Measurements from ENCODE around the gene FGD3.
"Not testable (repeated sequence)": the region's sequence is repeated elsewhere in the genome, so short reads cannot be mapped to it uniquely, and the experiment has no call there.

Gene FGD3, protein sequence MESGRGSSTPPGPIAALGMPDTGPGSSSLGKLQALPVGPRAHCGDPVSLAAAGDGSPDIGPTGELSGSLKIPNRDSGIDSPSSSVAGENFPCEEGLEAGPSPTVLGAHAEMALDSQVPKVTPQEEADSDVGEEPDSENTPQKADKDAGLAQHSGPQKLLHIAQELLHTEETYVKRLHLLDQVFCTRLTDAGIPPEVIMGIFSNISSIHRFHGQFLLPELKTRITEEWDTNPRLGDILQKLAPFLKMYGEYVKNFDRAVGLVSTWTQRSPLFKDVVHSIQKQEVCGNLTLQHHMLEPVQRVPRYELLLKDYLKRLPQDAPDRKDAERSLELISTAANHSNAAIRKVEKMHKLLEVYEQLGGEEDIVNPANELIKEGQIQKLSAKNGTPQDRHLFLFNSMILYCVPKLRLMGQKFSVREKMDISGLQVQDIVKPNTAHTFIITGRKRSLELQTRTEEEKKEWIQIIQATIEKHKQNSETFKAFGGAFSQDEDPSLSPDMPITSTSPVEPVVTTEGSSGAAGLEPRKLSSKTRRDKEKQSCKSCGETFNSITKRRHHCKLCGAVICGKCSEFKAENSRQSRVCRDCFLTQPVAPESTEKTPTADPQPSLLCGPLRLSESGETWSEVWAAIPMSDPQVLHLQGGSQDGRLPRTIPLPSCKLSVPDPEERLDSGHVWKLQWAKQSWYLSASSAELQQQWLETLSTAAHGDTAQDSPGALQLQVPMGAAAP

DNA sequence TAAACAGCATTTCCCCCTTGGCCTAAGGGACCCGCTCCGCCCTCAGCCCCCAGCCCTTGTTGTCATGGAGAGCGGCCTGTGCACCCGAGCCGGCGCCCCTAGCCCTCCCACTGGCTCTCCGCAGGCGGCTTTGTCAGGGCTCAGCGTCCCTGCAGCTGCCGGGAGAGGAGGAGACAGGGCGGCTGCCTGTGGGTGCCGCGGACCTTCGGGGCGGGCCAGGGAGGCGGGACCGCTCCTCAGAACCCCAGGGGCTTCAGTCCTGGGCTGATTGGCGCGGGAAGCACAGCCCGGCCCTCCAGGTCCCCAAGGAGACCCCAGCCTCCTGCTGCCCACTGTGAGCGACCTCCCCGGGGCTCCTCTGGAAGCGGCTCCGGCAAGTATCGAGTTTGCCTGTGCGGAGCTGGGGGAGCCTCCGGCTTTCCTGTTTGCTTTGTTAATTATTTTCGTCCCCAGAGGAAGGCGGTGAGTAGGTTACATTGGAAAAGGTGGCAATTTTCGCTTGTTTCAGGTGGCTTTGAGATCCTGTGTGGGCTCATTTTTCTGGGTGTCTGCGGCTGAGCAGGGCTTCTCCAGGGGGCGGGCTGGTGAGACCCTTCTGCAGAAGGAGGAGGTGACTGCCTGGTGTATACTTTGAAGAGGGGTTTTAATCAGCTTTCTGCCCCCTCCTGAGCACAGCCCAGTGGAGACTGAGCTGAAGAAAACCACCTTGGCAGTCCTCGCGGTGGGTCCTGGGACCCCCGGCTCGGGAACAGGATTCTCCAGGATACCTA is at the start of gene FGD3:
Gene FGD3 (plus strand): TSS at position 256 of the 770 bp plus-strand sequence. CDS start 28,734 bp downstream, outside the sequence.
- DNase-seq, result peak; percentile 58 to 70

DNA sequence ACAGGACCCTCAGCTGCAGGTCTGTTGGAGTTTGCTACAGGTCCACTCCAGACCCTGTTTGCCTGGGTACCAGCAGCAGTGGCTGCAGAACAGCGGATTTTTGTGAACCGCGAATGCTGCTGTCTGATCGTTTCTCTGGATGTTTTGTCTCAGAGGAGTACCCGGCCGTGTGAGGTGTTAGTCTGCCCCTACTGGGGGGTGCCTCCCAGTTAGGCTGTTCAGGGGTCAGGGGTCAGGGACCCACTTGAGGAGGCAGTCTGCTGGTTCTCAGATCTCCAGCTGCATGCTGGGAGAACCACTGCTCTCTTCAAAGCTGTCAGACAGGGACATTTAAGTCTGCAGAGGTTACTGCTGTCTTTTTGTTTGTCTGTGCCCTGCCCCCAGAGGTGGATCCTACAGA is 42.2 kb upstream of the FGD3 start:
- DNase-seq, result not testable (repeated sequence)

DNA sequence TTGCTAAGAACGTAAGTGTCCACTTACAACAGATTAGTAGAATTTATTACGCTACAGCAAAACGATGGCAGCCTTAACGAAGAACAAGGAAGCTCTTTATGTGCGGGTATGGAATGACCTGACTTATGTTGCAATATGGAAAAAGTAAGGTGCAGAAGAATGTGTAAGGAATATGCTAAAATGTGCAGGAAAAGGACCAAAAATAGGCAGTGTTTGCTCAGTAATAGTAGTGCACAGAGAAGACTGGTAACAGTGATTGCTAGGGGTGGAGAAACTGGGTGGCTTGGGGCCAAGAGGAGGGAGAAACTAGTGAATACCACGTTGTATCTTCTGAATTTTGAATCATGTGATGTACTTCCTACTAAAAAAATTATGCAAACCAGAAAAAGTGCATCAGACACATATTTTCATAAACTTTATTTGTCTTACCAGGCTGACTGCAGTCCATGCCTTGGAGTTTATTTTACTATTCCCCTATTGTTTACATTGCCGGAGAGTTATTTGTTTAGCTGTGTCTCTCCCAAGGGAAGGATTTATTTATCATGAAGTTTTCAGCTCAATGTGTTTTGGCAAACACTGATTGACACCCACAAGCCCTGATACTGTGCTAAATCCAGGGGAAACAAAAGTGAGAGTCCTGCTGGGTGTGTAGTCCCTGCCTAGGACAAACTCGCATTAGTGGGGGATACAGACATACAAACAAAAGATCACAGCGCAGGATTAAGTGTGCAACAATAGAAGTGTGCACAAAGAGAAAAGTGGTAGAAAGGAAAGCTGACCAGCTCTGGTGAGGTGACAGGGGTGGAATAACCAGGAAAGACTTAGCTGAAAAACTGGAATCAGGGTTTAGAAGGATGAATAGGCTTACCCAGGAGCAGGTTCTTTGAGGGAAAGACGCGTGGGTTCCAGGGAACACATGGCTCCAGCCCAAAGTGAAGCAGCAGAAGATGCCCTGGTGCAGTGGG is 35.5 kb upstream of the FGD3 start:
- no peak for DNase-seq

DNA sequence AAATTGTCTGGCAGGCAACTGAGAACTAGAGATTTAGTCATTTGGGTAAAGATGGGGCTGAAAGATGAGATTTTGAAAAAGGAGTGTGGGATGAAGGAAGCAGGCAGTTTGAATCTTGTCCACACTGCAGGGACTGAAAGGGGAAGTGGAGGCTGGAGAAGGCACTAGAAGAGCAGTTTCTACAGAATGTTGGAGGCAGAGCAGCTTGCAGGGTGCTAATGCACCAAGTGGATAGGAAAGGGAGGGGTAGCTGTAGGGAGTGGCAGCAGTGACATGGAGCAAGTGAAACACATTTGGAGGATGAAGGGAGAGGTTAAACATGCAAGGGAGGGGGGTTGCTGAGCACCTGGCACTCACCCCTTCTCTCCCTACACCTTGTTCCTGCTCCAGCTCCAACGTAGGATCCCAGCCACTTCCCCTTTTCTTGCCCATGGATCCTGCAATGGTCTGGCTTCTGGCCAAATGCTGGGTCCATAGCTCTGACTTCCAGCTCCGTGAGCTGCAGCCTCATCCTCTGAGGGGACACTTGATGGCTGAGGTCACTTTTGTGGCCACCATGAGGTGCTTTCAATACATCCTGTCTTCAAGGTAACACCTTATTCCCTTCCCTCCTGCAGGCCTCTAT is 30.0 kb upstream of the FGD3 start:
- no peak for DNase-seq

DNA sequence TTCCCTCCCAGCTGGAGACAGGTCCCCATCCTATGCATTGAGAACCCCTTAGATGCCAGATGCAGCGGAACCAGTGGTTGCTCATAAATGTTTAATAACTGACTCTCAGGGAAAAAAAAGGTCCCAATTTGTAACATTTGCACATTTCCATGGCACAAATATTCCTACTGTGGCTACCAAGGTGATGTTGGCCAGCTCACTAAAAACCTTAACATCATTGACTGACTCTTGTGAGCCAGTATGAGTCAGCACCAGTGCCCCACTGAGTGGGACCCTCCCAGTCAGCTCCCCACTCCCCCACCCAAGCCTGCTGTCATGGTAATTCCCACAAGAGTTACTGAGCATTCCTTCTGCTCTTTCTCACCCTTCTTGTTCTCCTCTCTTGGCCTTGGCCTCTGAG is 26.9 kb upstream of the FGD3 start:
- no peak for DNase-seq

DNA sequence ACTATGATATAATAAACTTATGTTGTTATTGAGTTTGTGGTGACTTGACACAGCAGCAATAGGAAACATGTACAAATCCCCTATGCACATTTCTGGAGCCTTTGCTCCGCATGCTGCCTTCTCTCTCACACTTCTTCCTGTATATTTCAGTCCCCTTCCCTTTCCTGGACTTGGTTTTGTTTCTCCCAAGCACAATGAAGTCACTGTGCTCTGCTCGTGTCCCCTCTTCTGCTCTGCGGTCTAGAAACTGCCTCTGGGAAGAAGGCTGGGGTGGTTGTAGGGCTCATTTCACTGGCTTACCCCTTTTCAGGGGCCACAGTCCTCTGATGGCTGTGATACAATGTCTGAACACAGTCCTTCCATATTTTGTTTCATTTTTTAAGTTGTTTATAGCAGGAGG is 15.7 kb upstream of the FGD3 start:
- no peak for DNase-seq

DNA sequence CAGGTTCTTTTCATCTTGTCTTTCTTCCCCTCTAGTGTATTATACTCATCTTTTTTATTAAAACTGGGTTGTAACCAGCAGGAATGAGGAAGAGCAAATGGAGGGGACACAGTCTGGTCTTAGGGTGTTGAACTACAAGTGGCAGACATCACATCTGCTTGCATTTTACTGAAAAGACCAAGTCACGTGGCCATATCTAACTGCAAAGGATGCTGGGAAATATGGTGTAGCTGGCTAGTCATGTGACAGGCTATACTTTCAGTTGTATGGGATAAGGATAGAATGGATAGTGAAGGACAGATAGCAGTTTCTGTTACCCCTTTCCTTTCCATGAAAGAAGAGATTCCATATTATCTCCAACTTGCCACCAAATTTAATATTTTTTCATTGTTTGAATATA is 13.0 kb upstream of the FGD3 start:
- no peak for DNase-seq

DNA sequence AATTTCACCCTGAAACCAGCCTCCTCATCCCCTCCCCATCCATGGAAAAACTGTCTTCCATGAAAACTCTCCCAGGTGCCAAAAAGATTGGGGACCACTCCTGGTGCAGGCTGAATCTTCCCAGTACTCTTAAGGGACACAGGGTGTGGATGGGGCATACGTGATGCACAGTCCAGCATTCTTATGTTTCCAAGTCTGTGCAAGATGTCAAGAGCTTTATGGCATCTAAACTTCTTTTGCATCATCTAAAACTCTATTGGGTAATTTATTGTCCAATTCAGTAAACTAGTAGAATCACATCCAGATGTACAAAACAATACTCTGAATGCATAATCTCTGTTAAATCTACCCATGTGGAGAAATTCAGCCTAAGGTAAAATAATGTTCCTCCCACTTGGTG is 9.3 kb upstream of the FGD3 start:
- DNase-seq, result no peak

DNA sequence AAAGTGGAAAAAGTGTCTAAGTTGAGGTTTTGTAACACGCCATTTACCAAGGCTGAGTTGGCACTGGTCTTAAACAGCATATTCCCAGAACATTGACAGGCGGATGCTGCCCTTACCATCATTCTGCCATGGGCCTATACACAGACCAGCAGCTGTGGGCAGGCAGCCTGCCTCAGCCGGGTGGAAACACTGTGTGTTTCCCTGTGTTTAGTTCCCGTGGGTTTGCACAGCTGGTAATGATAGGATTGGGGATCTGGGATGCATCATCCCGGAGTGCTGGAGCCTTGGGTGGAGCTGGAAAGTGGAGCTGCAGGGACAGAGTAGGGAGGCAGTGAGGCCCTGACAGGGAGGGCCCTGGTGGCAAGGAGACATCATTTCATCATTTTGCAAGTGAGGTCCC is 5.5 kb upstream of the FGD3 start:
- no peak for DNase-seq

DNA sequence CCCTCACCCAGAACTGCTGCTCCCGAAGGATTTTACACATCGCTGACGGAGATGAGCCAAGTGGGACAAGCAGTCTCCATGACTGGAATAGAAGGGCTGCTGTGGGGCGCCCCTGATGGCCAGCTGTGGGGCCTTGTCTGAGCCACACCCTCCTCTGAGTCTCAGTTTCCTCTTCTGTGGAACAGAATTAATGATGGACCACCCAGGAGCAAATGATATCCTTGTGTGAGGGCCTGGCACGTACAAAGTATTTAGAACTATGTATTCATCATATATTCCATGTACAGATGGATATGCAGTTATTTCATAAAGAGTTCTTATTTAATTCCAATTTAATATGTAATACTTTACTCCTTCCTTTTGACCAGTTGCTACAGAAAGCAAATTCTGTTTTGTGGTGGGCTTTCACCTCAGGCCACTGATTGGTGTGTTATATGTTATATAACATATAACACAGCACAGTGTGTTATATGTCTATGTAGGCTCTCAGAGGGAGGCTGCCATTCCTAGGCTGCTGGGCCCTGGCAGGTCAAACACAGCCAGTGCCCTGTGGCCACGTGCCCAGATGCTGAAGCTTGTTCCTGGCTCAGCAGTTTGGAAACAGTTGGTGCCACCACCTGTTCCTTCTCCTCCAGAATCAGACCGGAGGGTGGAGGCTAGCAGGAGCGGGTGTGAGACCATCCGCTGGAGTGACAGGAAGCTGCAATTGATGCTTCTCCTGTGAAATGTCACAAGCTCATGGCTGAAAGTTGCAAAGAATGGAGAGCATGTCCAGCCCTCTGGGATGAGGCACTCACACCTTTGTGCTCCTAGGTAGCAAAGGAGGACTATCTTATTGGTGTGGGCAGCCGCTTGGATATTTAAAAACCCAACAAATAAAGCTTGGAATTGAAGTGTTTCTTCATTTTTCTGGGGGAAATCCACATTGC is 4.4 kb upstream of the FGD3 start:
- DNase-seq, result no peak

DNA sequence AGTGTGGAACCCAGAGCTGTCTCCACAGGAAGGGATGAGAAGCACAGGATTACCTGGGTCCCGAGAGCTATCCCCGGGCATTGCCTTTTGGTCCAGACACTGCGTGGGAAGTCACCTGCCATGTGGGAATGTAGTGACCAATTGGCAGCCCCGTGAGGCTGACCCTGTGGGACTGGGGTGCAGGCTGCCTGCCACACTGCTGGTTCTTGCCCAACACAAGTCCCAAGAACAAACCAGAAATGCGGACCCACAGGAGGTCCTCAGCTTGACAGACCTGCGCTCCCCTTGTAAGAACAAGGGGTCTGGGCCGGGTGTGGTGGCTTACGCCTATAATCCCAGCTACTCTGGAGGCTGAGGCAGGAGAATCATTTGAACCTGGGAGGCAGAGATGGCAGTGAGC is 2.4 kb upstream of the FGD3 start:
- DNase-seq, result no peak

DNA sequence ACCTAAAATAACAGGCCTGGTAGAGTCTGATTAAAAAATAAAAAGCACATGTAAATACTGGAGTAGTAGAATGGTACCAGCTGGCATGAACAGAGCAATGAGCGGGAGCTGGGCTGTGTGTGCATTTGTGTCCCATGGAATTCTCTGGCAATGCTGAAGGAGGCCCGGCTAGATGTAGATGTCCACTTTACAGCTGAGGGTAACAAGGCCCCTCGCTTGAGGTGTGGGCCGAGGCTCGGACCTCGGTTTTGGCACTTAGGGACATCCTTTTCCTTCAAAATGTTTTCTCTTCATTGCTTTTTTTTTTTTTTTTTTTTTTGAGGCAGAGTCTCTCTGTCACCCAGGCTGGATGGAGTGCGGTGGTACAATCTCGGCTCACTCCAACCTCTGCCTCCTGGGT is 1.5 kb upstream of the FGD3 start:
- no peak for DNase-seq

DNA sequence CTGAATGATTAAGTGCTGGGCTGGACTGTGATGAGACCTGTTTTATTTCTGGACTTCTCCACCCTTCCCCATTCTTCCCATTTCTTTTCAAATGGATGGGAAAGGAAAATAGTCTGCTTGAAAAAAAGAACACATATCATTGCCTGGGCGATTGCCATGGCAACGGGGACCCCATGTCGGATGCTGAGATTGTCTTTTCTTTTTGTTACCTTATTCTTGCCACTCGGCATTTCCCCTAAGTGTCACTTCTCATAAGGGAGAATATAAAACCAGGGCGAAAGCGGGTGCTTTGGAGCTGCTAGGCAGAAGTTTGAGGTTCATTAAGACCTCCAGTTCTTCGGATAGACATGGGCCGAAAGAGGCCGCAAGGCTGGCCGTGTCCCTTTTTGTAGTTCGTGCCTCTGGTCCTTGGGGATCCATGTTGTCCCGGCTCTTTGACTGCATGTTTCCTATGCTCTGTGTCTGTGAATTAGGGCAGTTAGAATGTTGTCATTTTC is 763 bp downstream of the FGD3 start:
- no peak for DNase-seq

DNA sequence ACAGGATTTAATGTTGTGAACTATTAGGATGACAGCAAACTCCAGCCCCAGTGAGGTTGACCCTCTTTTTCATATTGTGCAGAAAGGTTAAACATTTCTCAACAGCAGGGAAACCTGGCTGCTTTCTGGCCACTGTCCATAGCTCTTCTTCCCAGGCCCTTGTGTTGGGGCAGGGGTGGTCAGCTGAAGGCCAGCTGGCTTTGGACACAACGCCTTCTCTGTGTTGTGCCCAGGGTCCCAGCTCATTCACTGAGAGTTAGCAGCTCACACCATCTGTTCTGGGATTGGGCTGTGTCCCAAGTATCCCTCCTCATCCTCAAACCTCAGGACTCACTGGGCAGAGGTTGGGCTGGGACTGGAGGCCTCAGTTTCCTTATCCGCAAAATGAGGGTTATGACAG is 1.3 kb downstream of the FGD3 start:
- peak in 1 of 2 experiments; percentile 16 for DNase-seq

DNA sequence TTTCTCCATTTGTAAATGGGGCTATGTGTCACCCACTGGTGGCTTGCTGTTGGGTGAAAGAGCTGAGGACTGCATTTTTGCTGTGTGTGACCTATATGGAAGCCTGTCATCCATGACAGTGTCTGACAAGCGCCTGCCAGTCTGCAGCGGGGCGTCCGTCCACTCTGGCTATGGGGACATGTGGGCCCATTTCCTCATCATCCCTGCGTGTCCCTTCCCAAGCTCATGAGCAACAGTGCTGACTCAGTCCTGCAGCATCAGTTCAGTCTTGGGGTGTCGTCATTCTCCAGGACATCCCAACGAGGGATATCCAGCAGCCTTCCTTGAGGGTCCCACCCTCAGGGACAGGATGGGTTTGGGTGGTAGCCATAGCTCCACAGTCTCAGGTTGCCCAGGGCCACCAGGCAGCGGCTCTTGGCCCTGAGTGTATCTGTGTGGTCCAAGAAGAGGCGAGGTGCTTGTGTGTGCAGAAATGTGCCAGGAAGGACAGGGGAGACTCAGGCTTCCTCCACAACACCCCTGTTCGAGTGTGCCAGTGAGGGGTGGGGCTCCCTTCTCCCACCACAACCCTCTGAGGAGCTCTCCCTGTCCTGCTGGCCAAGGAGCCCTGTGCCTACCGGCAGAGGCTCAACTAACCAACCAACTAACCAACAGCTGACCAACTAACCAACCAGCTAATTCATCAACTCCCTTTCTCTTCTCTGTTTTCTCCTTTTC is 2.1 kb downstream of the FGD3 start:
- DNase-seq, result peak in 1 of 2 experiments; percentile 20

DNA sequence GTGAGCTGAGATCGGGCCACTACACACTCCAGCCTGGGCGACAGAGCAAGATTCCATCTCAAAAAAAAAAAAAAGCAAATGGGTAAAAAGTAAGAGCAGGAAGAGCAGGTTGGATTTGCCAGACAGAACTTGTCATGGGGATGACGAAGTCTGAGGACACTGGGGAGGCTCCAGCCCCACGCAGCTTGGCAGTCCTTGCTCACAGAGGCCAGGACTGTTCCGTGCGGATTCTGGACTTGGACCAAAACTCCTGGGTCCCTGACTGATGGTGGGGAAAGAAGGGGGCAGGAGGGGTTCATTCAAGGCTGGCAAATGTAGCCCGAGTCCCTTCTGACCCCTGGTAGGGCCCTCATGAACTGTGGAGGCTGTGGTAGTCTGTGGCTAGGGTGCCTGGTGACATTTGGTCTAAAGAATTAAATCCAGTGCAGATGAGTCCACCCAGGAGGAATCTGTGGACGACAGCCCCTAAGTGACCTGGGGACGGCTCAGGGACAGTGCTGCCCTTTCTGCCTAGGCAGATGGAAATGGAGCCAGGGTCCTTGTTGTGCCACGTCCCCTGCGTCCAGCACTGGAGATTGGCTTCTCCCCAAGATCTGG is 3.1 kb downstream of the FGD3 start:
- DNase-seq, result peak in 1 of 2 experiments; percentile 23

DNA sequence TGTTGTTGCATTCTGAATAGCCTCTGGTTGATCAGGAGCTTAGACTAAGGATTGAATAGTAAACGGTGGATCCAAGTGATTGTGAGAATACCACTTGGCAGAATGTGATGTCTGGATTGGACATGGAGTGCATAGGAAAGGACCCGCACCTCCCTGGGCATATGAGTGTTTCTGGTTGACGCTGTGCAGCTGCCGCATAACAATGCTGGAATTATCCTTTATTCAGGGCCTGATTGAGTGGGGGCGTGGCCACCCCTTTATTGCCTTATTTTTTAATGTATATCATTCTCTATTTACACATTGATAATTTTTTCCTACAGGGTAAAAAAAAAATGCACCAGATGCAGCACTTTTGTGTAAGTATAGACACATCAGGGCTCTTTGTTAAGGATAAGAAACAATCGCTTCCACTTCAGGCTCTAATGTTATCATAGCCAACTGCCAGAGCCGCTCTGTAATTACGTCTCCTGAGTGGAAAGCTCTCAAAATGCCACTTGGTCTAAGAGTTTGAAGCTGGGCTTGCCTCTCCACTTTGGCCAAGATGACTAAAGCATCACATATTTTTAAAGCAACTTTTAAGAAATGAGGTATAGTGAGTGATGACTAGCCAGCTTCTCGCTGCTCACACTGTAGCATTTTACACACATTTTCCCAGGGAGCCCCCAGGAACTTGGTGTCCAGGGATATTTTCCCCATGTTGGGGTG is 5.7 kb downstream of the FGD3 start:
- peak in 1 of 2 experiments; percentile 10 for DNase-seq

DNA sequence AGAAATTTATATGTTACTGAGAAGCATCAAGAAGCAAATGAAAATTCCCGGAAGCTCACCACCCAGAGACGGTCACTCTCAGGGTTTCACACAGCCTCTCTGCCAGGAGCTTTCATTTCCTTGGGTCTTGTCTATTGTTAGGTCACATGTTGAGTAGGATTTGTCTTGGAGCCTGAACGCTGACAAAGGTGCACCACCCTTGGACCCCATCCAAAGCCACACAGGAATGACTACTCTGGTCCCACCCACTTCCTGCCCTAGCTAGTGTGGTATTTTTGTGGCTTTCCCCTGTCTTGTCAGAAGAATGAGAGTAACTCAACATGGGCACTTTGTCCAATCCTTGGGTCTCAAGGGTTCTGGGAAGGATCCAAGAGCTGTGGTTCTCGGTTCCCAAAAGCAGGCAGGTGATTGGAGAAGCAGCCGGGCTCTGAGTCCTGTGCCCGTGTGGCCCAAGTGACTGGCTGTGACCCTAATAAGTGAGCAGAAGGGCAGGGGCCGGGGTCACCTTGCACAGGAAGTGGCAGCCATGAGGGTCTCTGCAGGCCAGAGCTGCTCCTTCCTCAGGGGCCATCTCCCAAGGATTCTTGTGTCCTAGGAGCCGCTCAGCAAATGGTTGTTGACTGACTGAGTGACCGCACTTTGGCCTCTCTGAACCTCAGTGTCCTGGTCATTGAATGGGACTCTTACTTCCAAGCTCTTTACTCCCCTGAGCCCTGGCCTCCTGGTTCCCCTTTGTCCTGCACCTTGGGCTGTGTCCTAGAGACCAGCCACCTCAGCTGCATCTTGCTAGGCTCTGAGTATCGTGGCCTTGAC is 6.9 kb downstream of the FGD3 start:
- DNase-seq, result peak; percentile 83 to 84

Measured in activated T-cell treated with anti-CD3 and anti-CD28 coated beads, Interleukin-2, amount 50 U/mL, for 48 hours (primary cell).